Gastrocnemius medialis (tissue), 4 donors: ENCODE data around the gene MTFR2. TPM values are rescaled to one million over a fixed set of nuclear protein-coding genes. Genes with fewer than 3 reads are reported as not detected.

Source experiments
- ATAC-seq, 2 donors: fragments of 150-250 bp; one replicate each; pipeline ENCODE4 v1.9.1; 2016
- DNase-seq, 2 donors: peaks; one replicate each; pipeline ENCODE4 v3.0.0-alpha.2; 2019
- H3K27ac ChIP-seq, 4 donors: fragments of 200-600 bp; sonication (generic); 1 replicate in 1 of 4; 2 replicates in 3 of 4; pipeline ENCODE4 v1.5.1; 2016 to 2018; ENCODE audit warnings: mild to moderate bottlenecking in 2 of 4, moderate library complexity in 1 of 4
- H3K27me3 ChIP-seq, 3 donors: fragments of 200-600 bp; sonication (generic) in 2 of 3; 1 replicate in 1 of 3; 2 replicates in 2 of 3; pipeline versions ENCODE4 v1.5.1 to v1.6.0; 2016 to 2019; ENCODE audit warnings: mild to moderate bottlenecking in 1 of 3, moderate library complexity in 1 of 3
- H3K36me3 ChIP-seq, 2 donors: fragments of 200-600 bp; sonication (generic) in 1 of 2; one replicate each; pipeline ENCODE4 v1.5.1; 2017 to 2018
- H3K4me1 ChIP-seq, 2 donors: fragments of 200-600 bp; sonication (generic) in 1 of 2; one replicate each; pipeline ENCODE4 v1.5.1; 2016 to 2017; ENCODE audit warnings: mild to moderate bottlenecking in 2 of 2
- H3K4me3 ChIP-seq, 4 donors: fragments of 200-600 bp; sonication (generic) in 3 of 4; 1 replicate in 1 of 4; 2 replicates in 3 of 4; pipeline ENCODE4 v1.5.1; 2016 to 2019; ENCODE audit warnings: mild to moderate bottlenecking in 2 of 4
- H3K9me3 ChIP-seq, 3 donors: fragments of 200-600 bp; sonication (generic) in 2 of 3; 1 replicate in 1 of 3; 2 replicates in 2 of 3; pipeline ENCODE4 v1.5.1; 2016 to 2019
- CTCF ChIP-seq, 5 experiments: fragments of 450-650 bp in 3 of 5; fragments of 200-600 bp in 2 of 5; sonication (generic) in 2 of 5; IDR thresholded peaks in 4 of 5; conservative IDR thresholded peaks in 1 of 5; 1 replicate in 4 of 5; 2 replicates in 1 of 5; pipeline ENCODE4 v1.5.1; 2016 to 2019; ENCODE audit warnings: antibody characterized with exemption in 5 of 5, mild to moderate bottlenecking in 3 of 5, moderate library complexity in 3 of 5
- POLR2A ChIP-seq, 2 donors: fragments of 450-650 bp; IDR thresholded peaks; one replicate each; pipeline ENCODE4 v1.6.1; 2017; ENCODE audit warnings: antibody characterized with exemption in 2 of 2, mild to moderate bottlenecking in 2 of 2, moderate library complexity in 2 of 2
- in situ Hi-C, 4 donors: fragments of 200-750 bp; cut with MboI; loops; one replicate each; pipeline versions ENCODE4 v1.15.0 to v1.8.0; 2017; ENCODE audit warnings: low sequenced_read_pairs in 4 of 4
- intact Hi-C: fragments of 100-400 bp; cut with DNase I; formaldehyde crosslinking; loops from one replicate; pipeline ENCODE4 v1.15.1; 2023; ENCODE audit warnings: low total_unique reads
- total RNA-seq, 4 donors: library from RNA; depleted of rRNA; stranded (reverse); fragments of >200 nt; gene quantifications; one replicate each; pipeline versions ENCODE4 v1.1.0 to v1.2.3, GENCODE V29; 2016

MTFR2 gene
- total RNA-seq, 4 donors from 2014 or later: 0.51 TPM; not detected in 3

GRCh38 chr6:136250686-136251008, 536 bp upstream of the MTFR2 start:
- no peaks in the 10 kb centered on the region for H3K36me3 ChIP-seq
- in situ Hi-C loops (no loop called here), intact Hi-C loops (loop anchor here (1.0 to 2.0 kb wide), 2 partner anchors 39 to 66 kb away; partner anchors contain the start of gene BCLAF1)
- peaks cover 16 to 22% of the 10 kb centered on the region in 2 donors for H3K4me1 ChIP-seq
- no peak for TF ChIP-seq POLR2A (IDR thresholded peaks at IDR 0.05)
- no peak for TF ChIP-seq CTCF (IDR thresholded peaks at IDR 0.05 in 4 of 5, conservative IDR thresholded peaks at IDR 0.05 in 1 of 5)
- H3K27me3 ChIP-seq: no peaks in the 10 kb centered on the region
- peak overlapping the region; percentile 73 to 81 (median 74) for H3K4me3 ChIP-seq
- no peaks in the 10 kb centered on the region for H3K9me3 ChIP-seq
- peak overlapping the region; percentile 71 to 78 (median 76) for H3K27ac ChIP-seq
- ATAC-seq (peak; percentile 13 to 31), DNase-seq (no peak)

GRCh38 chr6:136249336-136249735, 775 bp downstream of the MTFR2 start:
- in situ Hi-C loops (no loop called here), intact Hi-C loops (no loop called here)
- Histone ChIP-seq H3K27ac (no peak overlapping the region), H3K4me3 (peak overlapping the region; percentile 73 to 81 (median 74)), H3K27me3 (no peaks in the 10 kb centered on the region), H3K4me1 (peaks cover 16 to 22% of the 10 kb centered on the region in 2 donors), H3K9me3 (no peaks in the 10 kb centered on the region), H3K36me3 (no peaks in the 10 kb centered on the region)
- TF ChIP-seq CTCF (IDR thresholded peaks at IDR 0.05 in 4 of 5, conservative IDR thresholded peaks at IDR 0.05 in 1 of 5) (no peak), POLR2A (IDR thresholded peaks at IDR 0.05) (no peak)
- DNase-seq (no peak), ATAC-seq (no peak)

GRCh38 chr6:136244061-136244616, 6.0 kb downstream of the MTFR2 start:
- DNase-seq (no peak), ATAC-seq (no peak)
- no peaks in the 10 kb centered on the region for H3K4me1 ChIP-seq
- H3K27me3 ChIP-seq: no peaks in the 10 kb centered on the region
- no peak overlapping the region for H3K4me3 ChIP-seq
- intact Hi-C loops: no loop called here
- H3K27ac ChIP-seq: no peak overlapping the region
- in situ Hi-C loops: no loop called here
- no peaks in the 10 kb centered on the region for H3K9me3 ChIP-seq
- TF ChIP-seq POLR2A (IDR thresholded peaks at IDR 0.05) (no peak), CTCF (IDR thresholded peaks at IDR 0.05 in 4 of 5, conservative IDR thresholded peaks at IDR 0.05 in 1 of 5) (no peak)
- H3K36me3 ChIP-seq: no peaks in the 10 kb centered on the region

GRCh38 chr6:136236466-136237293, 13.4 kb downstream of the MTFR2 start:
- intact Hi-C loops: no loop called here
- no peaks in the 10 kb centered on the region for H3K9me3 ChIP-seq
- in situ Hi-C loops: no loop called here
- no peak for ATAC-seq
- TF ChIP-seq POLR2A (IDR thresholded peaks at IDR 0.05) (no peak), CTCF (IDR thresholded peaks at IDR 0.05 in 4 of 5, conservative IDR thresholded peaks at IDR 0.05 in 1 of 5) (no peak)
- H3K4me3 ChIP-seq: no peak overlapping the region
- H3K27ac ChIP-seq: no peak overlapping the region
- DNase-seq: no peak
- H3K27me3 ChIP-seq: no peaks in the 10 kb centered on the region
- no peaks in the 10 kb centered on the region for H3K4me1 ChIP-seq
- no peaks in the 10 kb centered on the region for H3K36me3 ChIP-seq
